ENCODE results near the gene MBNL2. TPM values are rescaled to one million over a fixed set of nuclear protein-coding genes. Genes with fewer than 3 reads are reported as not detected.

The MBNL2 gene
- total RNA-seq, 1 experiment from 2014 or later = 0.17 TPM

DNA sequence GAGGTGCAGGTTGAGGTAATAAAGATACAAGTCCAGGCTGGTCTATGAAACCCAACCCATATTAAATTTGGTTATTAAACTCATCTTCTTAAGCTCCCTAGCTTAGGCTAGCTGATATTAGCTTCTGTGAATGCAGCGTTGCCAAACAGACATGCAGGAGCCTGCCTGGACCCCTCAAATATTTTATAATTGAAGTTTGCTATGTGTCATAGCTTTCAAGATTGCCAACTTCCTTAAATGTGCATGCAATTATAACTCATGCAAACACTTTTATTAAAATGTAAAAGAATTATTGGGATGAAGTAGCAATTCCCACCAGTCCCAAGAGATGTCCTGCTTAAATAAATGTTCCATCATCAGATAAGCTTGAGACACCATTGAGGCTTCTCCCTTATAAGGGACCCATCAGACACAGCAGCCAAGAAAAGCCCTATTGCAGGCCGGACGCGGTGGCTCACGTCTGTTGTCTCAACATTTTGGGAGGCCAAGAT is 51.3 kb downstream of the MBNL2 start:
- Histone ChIP-seq H2AK5ac (ENCODE audit: insufficient read length, low read length) (no peak overlapping the region), H3K23me2 (ENCODE audit: insufficient read length, low read depth, low read length, poor library complexity, severe bottlenecking) (no peaks in the 10 kb centered on the region), H3K56ac (ENCODE audit: insufficient read length, low read depth, low read length) (no peak overlapping the region), H2BK15ac (ENCODE audit: low read depth, low read length) (no peak overlapping the region), H4K91ac (ENCODE audit: insufficient read length, low read depth, low read length) (no peak overlapping the region), H2BK120ac (ENCODE audit: low read depth, low read length, poor library complexity, severe bottlenecking) (no peak overlapping the region), H3K23ac (ENCODE audit: insufficient read length, low read depth, low read length) (no peak overlapping the region), H3K4me2 (ENCODE audit: insufficient read depth, insufficient read length, low read length) (no peak overlapping the region), H4K20me1 (ENCODE audit: control insufficient read depth, insufficient read depth, insufficient read length) (no peaks in the 10 kb centered on the region), H3K9me3 (ENCODE audit: control insufficient read depth, low read depth, low read length) (no peaks in the 10 kb centered on the region), H2AFZ (ENCODE audit: low read length) (no peak overlapping the region), H3K79me2 (ENCODE audit: insufficient read depth, low read length) (no peaks in the 10 kb centered on the region), H3K27me3 (ENCODE audit: insufficient read depth, low read length) (no peaks in the 10 kb centered on the region), H3T11ph (ENCODE audit: low read length) (no peak overlapping the region), H3K27ac (ENCODE audit: insufficient read length, low read depth, low read length) (no peak overlapping the region), H3K79me1 (ENCODE audit: insufficient read depth, low read depth, low read length, poor library complexity, severe bottlenecking) (no peaks in the 10 kb centered on the region), H2BK5ac (ENCODE audit: insufficient read length, low read length) (no peak overlapping the region), H3K9ac (ENCODE audit: extremely low read depth, insufficient read length, low read length) (no peak overlapping the region), H2BK12ac (ENCODE audit: insufficient read length, low read depth, low read length) (no peak overlapping the region), H3K18ac (ENCODE audit: insufficient read length, low read depth, low read length) (no peak overlapping the region), H3K4ac (ENCODE audit: low read depth, low read length) (no peak overlapping the region), H2BK20ac (ENCODE audit: low read depth, low read length, poor library complexity, severe bottlenecking) (no peak overlapping the region), H3K14ac (ENCODE audit: insufficient read depth, low read length) (no peak overlapping the region), H4K8ac (replicated peaks; ENCODE audit: insufficient read length, low read depth, low read length) (no peak overlapping the region), H3K4me1 (ENCODE audit: insufficient read depth, low read length) (peaks cover 7% of the 10 kb centered on the region; the same call in 1 of the 2 replicates), H4K5ac (ENCODE audit: insufficient read length, low read depth, low read length) (no peak overlapping the region)
- Mint-ChIP-seq H3K27me3 (ENCODE audit: low read depth) (peaks cover under 1% of the 10 kb centered on the region), H3K4me3 (no peak overlapping the region), H3K9me3 (no peaks in the 10 kb centered on the region), H3K27ac (no peak overlapping the region), H3K4me1 (peaks cover 17 to 18% of the 10 kb centered on the region in 2 experiments), H3K36me3 (ENCODE audit: insufficient read depth in 1 of 3, low read depth in 3 of 3) (no peaks in the 10 kb centered on the region)
- no peak for DNase-seq
- TF ChIP-seq CTCF (conservative IDR thresholded peaks at IDR 0.05) = no peak
- no CpG with 5 or more reads among the region's 5 CpGs for WGBS (ENCODE audit: extremely low coverage, insufficient read length, low lambda C conversion rate)

Measured in H9 (cell line).